Hindlimb muscle (tissue), 1 donor: ENCODE data around the gene SLC30A1. TPM values are rescaled to one million over a fixed set of nuclear protein-coding genes. Genes with fewer than 3 reads are reported as not detected.
A peak's percentile ranks its signal among the peaks of the same experiment; 100 is the strongest.
"Not testable (repeated sequence)": the region's sequence is repeated elsewhere in the genome, so short reads cannot be mapped to it uniquely, and the experiment has no call there.

Experiments used
- DNase-seq: peaks from one replicate; pipeline ENCODE4 v3.0.0-alpha.2; 2013
- polyA plus RNA-seq: library from polyadenylated mRNA; unstranded; fragments of 120-200 nt; gene quantifications from one replicate; pipeline ENCODE4 v1.2.1, GENCODE V29; 2013; ENCODE audit not compliant: insufficient read length

Gene SLC30A1
- polyA plus RNA-seq, 1 donor = 11.7 TPM

DNA sequence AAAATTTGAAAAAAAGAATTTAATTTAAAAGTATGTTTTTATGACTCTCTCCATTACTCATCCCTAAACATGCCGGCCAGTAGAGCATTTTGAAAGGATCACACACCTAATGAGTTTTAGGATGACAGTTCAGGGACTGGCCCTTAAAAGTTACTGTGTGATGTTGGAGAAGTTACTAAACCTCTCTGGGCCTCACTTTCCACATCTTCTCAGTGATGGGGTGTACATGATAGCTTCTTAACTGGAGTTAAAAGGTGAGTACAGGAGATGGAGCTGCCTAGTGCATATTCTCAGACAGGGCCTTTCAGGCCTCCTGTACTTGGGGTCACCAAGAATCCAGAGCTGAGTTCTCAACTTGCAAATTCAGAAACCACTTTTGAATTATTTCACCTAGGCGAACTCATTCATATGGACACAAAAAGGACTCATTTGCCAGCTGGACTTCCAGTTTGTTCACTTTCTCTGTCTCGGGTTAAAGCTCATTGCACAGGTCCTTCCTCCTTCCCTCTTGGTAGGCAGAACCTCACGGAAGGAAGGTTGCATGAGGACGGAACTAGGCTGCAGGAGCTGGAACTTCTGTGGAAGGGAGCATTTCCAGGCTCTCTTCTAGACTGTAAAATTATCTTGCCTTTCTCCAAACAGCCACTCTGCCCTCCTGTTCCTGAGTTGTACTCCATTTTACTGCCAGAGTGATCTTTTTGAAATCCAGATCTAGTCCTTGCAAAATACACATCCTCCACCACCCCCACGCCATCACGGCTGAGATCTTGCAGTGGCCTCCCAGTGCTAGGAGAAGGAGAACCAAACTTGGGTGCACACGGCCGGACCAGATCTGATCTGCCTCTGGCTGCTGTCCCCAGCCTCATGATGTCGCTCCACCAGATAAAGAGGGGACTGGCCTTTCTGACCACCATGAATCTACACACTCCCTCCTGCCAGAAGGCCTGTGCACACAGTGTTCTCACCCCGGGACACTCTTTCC lies 4.3 kb upstream of the SLC30A1 start:
- no peak for DNase-seq

DNA sequence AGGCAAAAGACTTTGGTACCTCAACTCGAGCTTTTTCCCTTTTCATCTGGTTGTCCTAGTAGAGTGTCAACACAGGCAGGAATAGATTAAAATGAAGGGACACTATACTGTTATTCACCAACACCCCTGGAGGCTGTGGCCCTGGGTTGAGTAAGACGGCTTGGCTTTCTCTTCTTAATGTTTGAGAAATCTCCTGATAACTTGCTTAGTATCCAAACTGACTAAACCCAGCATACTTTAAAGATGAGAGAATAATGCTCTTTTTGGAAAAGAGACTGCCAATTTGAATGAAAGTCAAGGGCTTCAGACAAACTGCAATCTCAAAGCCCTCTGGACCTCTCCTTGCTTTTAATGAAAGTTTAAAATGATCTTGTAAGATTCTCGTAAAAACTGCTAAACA lies 2.6 kb upstream of the SLC30A1 start:
- DNase-seq = no peak

DNA sequence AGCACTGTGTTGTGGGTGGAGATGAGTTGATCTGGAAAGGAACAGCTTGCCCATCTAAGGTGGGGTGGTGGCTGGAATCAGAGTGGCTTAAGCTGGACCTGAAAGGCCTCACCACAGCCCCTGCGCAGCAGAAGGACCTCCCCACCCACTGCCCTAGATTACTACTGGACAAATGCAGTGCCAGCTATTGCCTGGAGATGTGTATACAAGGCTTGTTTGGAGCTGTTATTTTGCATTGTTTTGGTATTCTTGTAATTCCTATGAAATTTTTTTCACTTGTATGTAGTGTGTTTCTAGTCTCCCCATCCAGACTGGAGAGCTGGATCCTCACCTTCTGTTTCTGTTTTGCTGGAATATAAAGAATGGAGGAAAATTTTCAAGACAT lies 1.3 kb upstream of the SLC30A1 start:
- DNase-seq = no peak

DNA sequence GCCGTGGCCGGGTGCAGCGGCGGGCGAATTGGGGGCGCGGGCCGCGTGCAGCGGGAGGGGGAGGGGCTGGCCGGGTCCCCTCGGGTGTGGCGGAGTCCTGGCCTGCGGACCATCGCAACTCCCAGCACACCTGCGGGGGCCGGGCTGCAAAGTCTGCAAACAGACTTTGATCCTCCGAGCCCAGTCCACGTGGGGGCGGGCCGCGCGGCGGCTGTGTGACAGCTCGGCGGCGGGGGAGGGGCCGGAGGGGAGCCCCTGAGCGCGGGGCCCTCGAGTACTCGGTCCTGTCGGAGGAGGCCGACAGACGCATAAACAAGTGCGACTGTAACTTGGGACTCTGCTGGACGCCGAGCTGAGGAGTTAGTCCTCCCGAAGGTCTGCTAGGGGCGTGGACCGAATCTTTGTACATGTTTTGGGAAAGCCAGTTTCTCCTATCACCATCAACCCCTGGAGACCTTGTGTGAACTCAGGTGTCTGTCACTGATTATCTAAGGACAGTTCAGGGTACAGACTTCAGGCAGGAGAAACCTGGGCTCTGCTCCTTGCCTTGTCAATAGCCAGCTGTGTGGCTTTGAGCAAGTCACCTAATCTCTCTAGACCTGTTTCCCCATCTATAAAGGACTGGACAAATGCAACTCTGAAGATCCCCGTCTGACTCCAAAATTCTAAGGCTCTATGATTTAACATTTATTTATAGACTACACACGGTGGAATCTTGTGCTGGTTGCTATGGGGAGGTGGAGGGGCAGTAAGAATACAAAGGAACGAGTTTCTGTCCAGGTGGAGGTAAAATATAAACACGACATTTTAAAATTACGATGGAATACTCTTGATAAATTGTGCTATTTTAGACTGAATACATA lies 710 bp upstream of the SLC30A1 start:
- no peak for DNase-seq

DNA sequence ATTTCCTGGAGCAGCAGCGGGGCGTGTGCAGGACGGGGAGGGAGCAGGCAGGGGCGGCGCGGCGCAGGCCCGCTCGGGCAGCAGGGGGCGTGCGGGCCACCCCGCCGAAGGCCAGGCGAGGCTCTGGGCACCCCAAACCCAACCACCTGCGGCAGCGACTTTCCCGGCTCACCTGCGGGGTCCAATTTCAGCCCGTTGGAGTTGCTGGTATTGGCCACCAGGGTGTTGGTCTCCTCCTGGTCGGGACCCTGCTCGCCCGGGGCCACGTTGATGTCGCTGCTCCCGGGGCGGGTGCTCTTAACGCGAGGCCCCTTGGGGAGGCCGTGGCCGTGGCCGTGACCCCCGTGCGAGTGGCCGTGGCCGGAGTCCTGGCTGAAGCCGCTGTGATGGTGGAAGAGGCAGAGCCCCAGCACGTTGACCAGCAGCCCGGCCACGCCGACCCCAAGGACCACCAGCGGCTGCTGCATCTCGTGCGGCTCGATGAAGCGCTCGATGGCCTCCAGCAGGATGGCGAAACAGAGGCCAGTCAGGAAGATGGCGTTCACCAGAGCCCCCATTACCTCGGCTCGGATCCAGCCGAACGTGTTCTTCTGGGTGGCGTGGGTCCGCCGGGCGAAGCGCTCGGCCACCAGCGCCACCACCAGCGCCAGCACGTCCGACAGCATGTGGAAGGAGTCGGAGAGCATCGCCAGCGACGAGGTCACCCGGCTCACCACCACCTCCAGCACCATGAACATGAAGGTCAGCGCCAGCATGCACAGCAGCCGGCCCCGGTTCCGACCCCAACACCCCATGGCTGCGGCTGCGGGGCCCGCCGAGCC lies 932 bp downstream of the SLC30A1 start:
- DNase-seq = peak; percentile 74

DNA sequence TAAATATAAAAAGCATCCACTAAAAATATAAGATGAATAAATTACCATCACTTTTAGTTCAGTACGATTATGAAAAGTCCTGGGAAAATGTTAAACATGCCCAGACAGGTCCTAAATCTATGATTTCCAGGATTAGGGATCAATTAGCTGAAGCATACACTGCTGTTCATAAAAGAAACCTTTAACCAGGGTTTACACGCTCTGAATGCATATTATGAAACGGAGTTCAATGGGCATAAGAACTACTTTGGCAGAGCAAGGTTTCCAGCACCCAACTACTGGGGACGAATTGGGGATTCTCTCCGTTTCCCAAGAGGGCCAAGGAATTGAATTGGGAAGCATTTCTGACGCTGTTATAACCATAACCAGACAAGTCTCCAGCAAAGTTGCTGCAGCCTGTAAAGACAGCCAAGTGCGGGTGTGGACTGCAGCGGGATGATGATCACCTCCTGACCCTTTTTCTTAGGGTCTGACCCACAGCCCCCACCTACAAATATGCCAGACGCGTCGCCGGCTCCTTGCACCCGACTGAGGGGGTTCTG lies 1.6 kb downstream of the SLC30A1 start:
- DNase-seq = no peak

DNA sequence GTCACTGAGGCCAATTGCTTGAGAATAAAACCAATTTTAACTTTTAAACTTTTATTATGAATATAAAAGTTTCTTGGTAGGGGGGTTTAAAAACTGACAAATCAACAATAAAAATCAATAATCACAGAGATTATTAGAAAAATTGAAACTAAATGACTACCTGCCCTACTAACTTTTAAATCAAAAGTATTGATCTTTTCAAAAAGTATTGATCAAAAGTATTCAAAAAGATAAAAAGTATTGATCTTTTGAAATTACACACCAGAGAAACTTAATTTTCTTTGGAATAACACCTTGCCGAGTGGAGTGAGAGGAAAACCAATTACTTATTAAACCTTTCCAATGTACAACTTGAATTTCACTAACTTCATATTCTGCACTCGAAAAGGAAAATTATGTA lies 2.2 kb downstream of the SLC30A1 start:
- no peak for DNase-seq

DNA sequence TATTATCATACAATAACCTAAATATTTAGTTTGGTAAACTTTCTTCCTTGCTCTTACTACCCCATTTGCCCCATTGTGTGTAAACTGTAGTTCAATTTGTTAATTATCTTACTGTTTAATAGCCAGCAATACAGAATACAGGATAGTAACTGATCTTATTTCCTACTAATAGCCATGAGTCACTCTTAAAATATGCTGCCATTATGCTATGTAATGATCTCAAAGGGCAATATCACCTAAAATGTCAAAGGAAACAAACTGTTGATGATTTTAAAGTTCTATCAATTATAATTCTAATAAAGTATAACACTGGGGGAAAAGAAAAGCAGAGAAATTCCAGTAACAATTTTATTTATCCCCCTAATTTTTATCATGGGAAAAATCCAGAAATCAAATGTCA lies 4.3 kb downstream of the SLC30A1 start:
- no peak for DNase-seq

DNA sequence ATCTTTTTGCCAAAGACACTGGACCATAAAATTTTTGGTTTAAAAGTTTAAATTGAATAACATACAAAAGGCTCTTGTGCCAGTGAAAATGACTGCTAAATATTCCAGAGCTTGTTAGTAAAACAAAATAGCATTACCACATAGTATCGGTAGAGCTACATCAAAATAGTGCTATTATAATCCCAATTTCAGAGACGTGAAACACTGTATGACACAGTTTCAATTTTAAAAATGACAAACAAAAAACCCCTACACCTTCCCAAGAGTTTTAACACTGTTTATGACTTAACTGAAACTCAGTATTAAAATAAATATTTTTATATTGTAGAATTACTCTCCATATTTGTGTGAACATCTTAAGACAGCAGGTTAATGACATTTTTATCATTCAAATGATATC lies 7.0 kb downstream of the SLC30A1 start:
- no peak for DNase-seq

DNA sequence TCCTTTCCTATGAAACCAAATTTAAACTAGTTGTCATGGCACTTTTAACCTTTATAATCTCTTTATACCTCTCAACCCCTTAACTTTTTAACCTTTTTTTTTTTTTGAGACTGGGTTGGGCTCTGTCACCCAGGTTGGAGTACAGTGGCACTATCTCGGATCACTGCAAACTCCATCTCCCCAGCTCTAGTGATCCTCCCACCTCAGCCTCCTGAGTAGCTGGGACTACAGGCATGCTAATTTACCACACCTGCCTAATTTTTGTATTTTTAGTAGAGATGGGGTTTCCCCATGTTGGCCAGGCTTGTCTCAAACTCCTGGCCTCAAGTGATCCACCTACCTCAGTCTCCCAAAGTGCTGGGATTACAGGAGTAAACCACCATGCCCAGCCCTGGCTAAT lies 8.6 kb downstream of the SLC30A1 start:
- not testable (repeated sequence) for DNase-seq

DNA sequence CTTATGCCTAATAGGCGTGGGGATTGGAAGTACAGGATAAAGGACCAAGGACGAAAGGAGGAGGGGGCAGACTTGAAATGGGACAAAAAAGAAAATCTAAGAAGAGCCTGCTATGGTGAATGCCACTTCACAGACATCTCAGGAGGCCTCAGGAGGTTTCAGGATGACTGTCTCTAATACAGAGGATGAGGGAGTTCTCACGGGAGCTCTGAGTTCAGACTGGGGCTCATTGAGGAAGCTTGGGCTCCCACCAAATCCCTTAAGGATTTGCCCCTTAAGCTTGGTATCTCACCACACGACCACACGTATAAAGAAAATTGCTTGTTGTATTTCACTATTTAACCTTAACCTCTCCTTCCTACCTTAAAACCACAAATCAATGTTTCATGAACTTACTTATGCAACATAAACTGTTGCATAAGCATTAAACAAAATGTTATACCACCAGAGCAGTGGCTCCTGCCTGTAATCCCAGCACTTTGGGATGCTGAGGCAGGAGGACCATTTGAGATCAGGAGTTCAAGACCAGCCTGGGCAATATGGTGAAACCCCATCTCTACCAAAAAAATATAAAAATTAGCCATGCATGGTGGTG lies 12.4 kb downstream of the SLC30A1 start:
- DNase-seq = no peak

DNA sequence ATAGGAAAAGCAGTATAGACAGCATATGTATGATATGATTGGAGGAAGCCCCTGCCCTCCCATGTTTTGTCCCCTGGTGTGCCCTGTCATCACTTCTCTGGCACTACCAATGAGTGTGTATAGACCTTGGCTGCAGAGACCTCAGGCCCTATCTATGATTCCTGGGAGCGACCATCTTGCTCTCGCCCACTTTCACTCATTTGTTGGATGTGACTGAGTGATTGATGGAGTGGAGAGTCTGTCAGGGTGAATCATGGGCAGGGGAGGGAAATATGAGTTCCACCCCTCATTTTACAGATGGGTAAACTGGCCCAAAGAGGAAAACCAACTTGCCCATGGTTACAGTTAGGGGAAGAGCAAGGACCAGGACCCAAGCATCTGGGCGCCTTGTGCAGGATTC lies 14.9 kb downstream of the SLC30A1 start:
- DNase-seq = no peak

DNA sequence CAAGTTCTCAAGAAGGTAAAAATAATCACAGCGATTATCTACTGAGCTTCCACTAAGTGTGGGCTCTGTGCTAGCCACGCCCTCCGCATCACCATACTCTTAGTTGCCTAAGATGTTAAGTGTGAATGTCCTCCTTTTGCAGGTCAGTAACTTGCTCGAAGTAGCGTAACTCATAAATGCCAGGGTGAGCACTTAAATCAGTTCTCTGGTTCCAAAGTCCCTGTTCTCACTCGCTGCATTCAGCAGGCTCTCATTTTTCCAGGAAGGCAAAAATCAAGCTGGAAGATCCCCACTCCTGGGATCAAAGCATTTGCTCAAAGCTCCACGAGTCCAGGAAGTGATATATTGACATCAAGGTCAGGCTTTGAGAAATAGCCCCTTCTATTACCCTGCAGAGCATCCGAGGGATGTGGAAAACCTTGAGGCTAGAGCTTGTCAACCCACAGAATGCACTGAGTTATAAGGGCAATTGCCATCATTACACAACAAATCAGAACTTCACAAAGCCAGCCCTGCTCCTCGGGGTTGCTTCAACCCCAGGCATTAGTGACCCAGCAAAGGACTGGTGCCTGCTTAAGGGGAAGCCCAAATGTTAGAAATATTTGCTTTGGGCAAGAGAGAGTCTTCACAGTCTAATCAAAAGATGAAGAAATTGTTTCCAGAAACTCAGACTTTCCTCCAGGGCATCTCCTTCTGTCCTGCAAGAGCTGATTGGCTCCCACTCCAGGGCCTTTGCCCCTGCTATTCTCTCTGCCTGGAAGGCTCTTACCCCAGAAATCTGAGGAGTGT lies 19.5 kb downstream of the SLC30A1 start:
- DNase-seq = no peak

DNA sequence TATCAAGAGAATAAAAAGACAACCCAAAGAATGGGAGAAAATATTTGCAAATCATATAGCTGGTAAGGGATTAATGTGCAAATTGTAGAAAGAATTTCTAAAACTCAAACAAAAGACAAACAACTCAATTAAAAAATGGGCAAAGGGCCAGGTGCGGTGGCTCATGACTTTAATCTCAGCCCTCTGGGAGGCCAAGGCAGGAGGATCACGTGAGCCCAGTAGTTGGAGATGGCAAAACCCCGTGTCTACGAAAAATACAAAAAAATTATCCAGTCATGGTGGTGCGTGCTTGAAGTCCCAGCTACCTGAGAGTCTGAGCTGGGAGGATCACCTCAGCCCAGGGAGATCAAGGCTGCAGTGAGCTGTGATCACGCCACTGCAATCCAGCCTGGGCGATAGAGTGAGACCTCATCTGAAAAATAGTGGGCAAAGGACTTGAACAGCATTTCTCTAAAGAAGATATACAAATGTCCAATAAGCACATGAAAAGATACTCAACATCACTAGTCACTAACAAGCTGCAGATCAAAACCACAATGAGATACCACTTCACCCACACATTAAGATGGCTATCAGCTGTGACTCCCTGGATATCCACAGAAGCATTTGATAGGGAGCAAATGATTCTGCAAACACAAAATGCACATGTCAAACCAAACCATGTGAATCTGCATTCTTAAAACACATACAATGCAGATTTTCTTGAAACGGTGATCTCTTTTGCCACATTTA lies 20.9 kb downstream of the SLC30A1 start:
- no peak for DNase-seq

DNA sequence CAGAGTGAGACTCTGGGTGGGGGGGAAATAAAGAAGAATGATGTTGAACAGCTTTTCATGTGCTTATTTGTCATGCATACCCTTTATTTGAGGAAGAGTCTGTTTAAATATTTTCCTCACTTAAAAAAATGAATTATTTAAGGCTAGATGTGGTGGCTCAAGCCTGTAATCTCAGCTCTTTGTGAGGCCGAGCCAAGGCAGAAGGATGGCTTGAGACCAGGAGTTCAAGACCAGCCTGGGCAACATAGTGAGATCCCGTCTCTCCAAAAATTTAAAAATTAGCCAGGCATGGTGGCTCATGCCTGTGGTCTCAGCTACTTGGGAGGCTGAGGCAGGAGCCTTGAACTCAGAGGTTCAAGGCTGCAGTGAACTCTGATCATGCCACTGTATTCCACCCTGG lies 25.4 kb downstream of the SLC30A1 start:
- DNase-seq = no peak

DNA sequence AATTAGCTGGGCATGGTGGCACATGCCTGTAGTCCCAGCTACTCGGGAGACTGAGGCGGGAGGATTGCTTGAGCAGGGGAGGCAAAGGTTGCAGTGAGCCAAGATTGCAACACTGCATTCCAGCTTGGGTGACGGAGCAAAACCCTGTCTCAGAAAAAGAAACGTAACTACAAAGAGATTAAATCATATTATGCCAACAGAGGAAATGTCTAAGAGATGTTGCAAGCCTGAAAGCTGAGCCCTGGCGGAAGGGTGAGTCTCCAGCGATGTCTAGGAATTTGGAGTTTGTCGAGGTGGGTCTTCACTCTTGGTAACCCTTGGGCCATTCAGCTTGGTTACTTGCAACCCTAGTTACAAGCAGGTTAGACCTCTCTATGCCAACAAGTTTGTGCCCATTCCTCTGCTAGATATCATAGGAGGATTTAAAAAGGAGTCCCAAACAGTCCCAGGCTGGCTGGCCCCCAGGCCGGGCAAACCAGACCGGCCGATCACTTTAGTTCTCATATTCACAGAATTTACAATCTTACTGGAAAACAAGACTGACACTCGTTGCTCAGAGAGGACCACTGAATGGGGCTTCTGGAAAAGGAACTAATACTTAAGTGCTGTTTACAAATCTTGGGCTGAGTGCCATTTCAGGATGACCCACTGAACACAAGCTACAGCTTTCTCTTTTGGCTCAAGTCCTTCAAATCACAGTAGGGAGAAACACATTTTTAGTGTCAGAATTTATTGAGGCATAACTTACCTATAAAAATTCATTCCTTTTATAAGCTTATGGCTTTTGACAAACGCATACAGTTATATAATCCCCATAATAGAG lies 27.1 kb downstream of the SLC30A1 start:
- DNase-seq = no peak

DNA sequence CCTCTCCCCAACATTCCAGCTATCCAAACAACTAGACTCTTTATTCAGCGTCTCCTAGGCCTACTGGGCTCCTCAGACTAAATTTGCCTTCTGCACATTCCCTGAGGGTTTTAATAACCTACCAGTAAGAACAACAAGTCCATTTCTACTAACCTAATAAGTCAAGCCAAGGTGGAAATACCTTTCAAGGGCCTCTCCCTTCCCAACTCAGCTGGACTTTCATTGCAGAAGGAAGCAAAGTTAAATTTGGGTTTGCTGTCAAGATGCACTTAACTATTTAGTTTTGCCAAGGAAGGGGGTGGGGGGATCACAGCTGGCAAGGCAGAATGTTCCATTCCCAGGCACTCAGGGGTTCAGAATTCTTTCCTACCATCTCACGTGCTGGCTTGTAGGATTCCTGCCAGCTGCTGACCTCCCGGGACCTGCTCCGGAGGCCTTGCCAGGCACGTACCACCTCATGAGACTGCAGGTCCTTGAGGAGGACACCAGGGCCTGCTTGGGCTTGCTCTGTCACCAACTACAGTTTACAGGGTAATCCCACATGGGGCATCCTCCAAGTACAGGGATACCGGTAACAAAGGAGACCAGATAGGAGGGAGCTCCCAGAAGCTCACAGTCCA lies 29.8 kb downstream of the SLC30A1 start:
- no peak for DNase-seq

DNA sequence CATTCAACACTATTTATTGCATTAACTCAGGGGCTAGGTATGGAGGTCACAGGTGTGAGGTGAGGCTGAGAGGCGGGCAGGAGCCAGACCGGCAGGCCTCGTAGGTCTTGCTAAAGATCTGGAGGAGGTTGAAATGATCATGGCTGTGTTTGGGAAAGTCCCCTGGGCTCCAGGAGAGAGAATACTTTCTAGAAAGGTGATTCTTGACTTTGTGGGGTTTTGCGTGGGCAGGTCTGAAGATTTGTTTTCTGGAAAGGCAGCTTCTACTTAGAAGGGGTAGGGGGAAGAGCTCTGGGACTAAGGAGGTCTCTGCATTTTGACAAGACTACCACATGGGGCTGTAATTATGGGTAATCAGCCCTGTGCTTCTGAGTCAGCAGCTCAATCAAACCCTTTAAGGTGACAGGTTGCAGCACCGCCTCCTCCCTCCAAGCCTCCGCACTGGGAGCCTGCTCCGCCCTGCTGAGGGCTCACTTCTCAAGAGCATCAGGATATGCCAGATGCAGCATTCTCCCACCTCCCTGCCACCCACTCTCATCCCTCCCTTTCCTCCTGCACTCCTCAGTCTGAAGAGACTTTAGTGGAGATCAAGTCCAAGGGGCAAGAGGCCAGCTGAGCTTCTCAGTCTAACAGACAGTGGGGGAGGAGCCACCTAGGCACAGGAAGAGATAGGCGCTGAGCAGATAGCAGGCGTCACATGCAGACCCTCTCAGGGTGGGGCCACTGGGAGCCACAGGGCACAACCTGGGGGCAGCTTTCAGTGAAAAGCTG lies 30.5 kb downstream of the SLC30A1 start:
- no peak for DNase-seq
